B cell (primary cell): ENCODE results near the gene HDLBP. TPM values are rescaled to one million over a fixed set of nuclear protein-coding genes. Genes with fewer than 3 reads are reported as not detected.

Experiments
- ATAC-seq: fragments of 200-7000 bp; cut with Tn5 transposase; one replicate; pipeline ENCODE4 v1.10.0; 2021; ENCODE audit warnings: low read depth, mild to moderate bottlenecking, moderate number of reproducible peaks, moderate library complexity
- CTCF ChIA-PET: fragments of 350-600 bp; sonication (Branson Sonifier 250); formaldehyde crosslinking; loops from one replicate; lab custom pipeline; 2021; ENCODE audit warnings: antibody characterized with exemption, inconsistent platforms; lab: Charles Lee
- POLR2A ChIA-PET: fragments of 350-600 bp; sonication (Branson Sonifier 250); formaldehyde crosslinking; loops from one replicate; lab custom pipeline; 2021; ENCODE audit warnings: antibody characterized with exemption; lab: Charles Lee
- DNase-seq: peaks from one replicate; pipeline ENCODE4 v3.0.0; 2013
- H2AFZ ChIP-seq: 2 replicates; pipeline ENCODE4 v1.6.1; 2012; ENCODE audit warnings: mild to moderate bottlenecking, low read depth, low read length; ENCODE audit not compliant: insufficient read depth, poor library complexity, severe bottlenecking
- H3K27ac ChIP-seq, 2 donors: 1 replicate in 1 of 2; 2 replicates in 1 of 2; pipeline ENCODE4 v1.5.1; 2012 to 2013; ENCODE audit warnings: low read length in 2 of 2, mild to moderate bottlenecking in 2 of 2, moderate library complexity in 1 of 2
- H3K27me3 ChIP-seq, 4 experiments: fragments of 200-600 bp in 1 of 4; sonication (generic) in 1 of 4; replicated peaks in 1 of 4; 1 replicate in 2 of 4; 2 replicates in 2 of 4; pipeline versions ENCODE4 v1.6.1 to v1.7.0; 2013 to 2016; ENCODE audit warnings: low read length in 3 of 4, mild to moderate bottlenecking in 2 of 4, mixed read lengths in 1 of 4, moderate library complexity in 1 of 4; ENCODE audit not compliant: insufficient read depth in 4 of 4, control insufficient read depth in 3 of 4; ENCODE audit errors: control extremely low read depth in 1 of 4
- H3K36me3 ChIP-seq, 2 experiments: replicated peaks in 1 of 2; 1 replicate in 1 of 2; 2 replicates in 1 of 2; pipeline versions ENCODE4 v1.6.1 to v1.7.1; 2013; ENCODE audit warnings: low read length in 1 of 2; ENCODE audit not compliant: insufficient read depth in 2 of 2, control insufficient read depth in 1 of 2; ENCODE audit errors: control extremely low read depth in 1 of 2, extremely low read depth in 1 of 2
- H3K4me1 ChIP-seq, 2 donors: fragments of 200-600 bp in 1 of 2; sonication (generic) in 1 of 2; 1 replicate in 1 of 2; 2 replicates in 1 of 2; pipeline versions ENCODE4 v1.5.1 to v1.6.1; 2013 to 2017; ENCODE audit warnings: low read length in 2 of 2; ENCODE audit not compliant: control insufficient read depth in 2 of 2, insufficient read depth in 2 of 2
- H3K4me2 ChIP-seq: replicated peaks from 2 replicates; pipeline ENCODE3; 2012; ENCODE audit warnings: mild to moderate bottlenecking, low read depth, low read length; ENCODE audit not compliant: poor library complexity, severe bottlenecking
- H3K4me3 ChIP-seq, 5 experiments: fragments of 200-600 bp in 1 of 5; sonication (generic) in 1 of 5; 1 replicate in 3 of 5; 2 replicates in 2 of 5; pipeline versions ENCODE4 v1.5.1 to v1.7.0; 2011 to 2016; ENCODE audit warnings: low read length in 4 of 5, mild to moderate bottlenecking in 4 of 5, low read depth in 2 of 5, control low read depth in 1 of 5, moderate library complexity in 1 of 5; ENCODE audit not compliant: insufficient read depth in 1 of 5; ENCODE audit errors: control extremely low read depth in 1 of 5, extremely low read depth in 1 of 5
- H3K79me2 ChIP-seq: fragments of 200-600 bp; sonication (generic); one replicate; pipeline ENCODE4 v1.6.0; 2016; ENCODE audit warnings: low read length; ENCODE audit not compliant: control insufficient read depth, insufficient read depth
- H3K9ac ChIP-seq: fragments of 200-600 bp; sonication (generic); 2 replicates; pipeline ENCODE4 v1.6.1; 2017; ENCODE audit warnings: mild to moderate bottlenecking, low read length, moderate library complexity
- H3K9me3 ChIP-seq, 3 donors: one replicate each; pipeline versions ENCODE4 v1.6.1 to v1.7.1; 2013; ENCODE audit warnings: low read length in 2 of 3; ENCODE audit not compliant: control insufficient read depth in 2 of 3, insufficient read depth in 1 of 3; ENCODE audit errors: control extremely low read depth in 1 of 3
- H4K20me1 ChIP-seq: 2 replicates; pipeline ENCODE4 v1.6.0; 2012; ENCODE audit warnings: mild to moderate bottlenecking, low read length; ENCODE audit not compliant: insufficient read depth, control insufficient read depth, poor library complexity, severe bottlenecking
- H3K27ac Mint-ChIP-seq: one replicate; pipeline ENCODE4 v1.8.0; 2021; ENCODE audit warnings: mixed read lengths
- H3K27me3 Mint-ChIP-seq: one replicate; pipeline ENCODE4 v1.8.0; 2021; ENCODE audit warnings: mixed read lengths
- H3K4me1 Mint-ChIP-seq: one replicate; pipeline ENCODE4 v1.8.0; 2021; ENCODE audit warnings: mixed read lengths
- H3K4me3 Mint-ChIP-seq: one replicate; pipeline ENCODE4 v1.8.0; 2021; ENCODE audit warnings: mixed read lengths
- H3K9me3 Mint-ChIP-seq: one replicate; pipeline ENCODE4 v1.8.0; 2022; ENCODE audit warnings: mixed read lengths; ENCODE audit not compliant: insufficient read depth
- EZH2 ChIP-seq: IDR thresholded peaks from 2 replicates; pipeline ENCODE4 v1.6.1; 2012; ENCODE audit warnings: borderline replicate concordance, low read depth, mild to moderate bottlenecking, moderate library complexity, low read length; ENCODE audit not compliant: insufficient read depth, poor library complexity, severe bottlenecking
- WGBS: methylation state at CpG from one replicate; pipeline ENCODE4 v1.1.5; 2013; ENCODE audit warnings: missing lambda C conversion rate; ENCODE audit not compliant: insufficient coverage; 5-methylcytosine and 5-hydroxymethylcytosine counted together
- intact Hi-C: fragments of 100-400 bp; cut with micrococcal nuclease; formaldehyde crosslinking; loops from one replicate; pipeline ENCODE4 v1.10.0; 2022
- polyA plus RNA-seq: library from polyadenylated mRNA; depleted of rRNA; stranded (reverse); fragments of >200 nt; gene quantifications from 2 replicates; pipeline ENCODE4 v1.2.3, GENCODE V29; 2012
- total RNA-seq, 2 donors: library from RNA; stranded (reverse); fragments of 120-200 nt in 1 of 2; gene quantifications; 1 replicate in 1 of 2; 2 replicates in 1 of 2; pipeline versions ENCODE4 v1.2.3 to v1.2.4, GENCODE V29; 2013 to 2022
- TF ChIP-seq, protein P1 (sequence below): fragments of 200-600 bp; IDR thresholded peaks from one replicate; pipeline ENCODE4 v1.8.0; 2022; ENCODE audit warnings: antibody characterized with exemption, mild to moderate bottlenecking

Gene HDLBP
- total and polyA plus RNA-seq, 2 donors (not counting 1 experiment from before 2014, with no cell fraction given): 55.1 to 127 TPM

DNA sequence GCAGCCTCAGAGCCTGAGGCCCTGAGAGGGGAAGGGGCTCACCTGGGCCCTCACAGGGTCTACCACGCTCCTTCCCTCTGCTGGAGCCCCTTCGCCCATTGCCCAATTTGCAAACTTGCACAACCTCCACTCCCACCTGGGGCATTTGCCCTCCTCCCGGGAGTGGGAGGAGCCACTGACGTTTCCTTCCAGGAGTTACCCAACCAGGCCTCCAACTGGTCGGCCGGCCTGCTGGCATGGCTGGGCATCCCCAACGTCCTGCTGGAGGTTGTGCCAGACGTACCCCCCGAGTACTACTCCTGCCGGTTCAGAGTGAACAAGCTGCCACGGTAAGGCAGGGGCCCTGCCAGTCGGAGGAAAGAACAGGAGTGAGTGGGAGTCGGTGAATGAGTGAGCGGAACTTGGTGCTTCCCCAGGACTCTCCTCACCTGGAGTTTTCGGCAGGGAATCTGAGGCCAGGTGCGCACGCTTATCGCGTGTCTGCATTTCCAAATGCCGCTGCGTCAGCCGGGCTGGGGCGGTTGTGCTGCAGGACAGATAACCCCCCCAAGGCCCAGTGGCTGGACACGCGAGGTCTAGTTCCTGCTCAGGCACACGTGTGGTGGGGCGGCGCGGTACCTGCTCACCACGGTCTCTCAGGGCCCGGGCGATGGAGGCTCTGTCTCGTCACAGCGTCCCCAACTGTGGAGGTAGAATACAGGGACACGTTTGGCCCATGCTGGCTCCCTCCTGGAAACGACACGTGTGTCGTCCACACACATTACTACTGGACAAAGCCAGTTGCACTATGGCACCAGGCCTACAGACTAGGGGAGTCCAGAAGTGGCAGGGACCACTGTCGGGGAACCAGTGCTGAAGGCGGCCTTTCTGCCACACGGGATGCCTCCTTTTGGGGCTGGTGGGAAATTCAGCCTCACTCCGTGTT is 115.3 kb downstream of the HDLBP start:
- no peak overlapping the region for H3K27ac Mint-ChIP-seq
- POLR2A ChIA-PET: no interaction called here
- H3K79me2 ChIP-seq: no peaks in the 10 kb centered on the region
- H3K9me3 Mint-ChIP-seq: no peaks in the 10 kb centered on the region
- H3K4me2 ChIP-seq: no peak overlapping the region
- H2AFZ ChIP-seq: no peak overlapping the region
- H3K27ac ChIP-seq: no peak overlapping the region
- no peak overlapping the region for H3K4me3 Mint-ChIP-seq
- no peaks in the 10 kb centered on the region for H3K4me1 ChIP-seq
- no peak overlapping the region for H3K4me3 ChIP-seq
- H3K36me3 ChIP-seq: no peaks in the 10 kb centered on the region
- CTCF ChIA-PET: no interaction called here
- TF ChIP-seq EZH2: no peak
- TF ChIP-seq, protein P1, sequence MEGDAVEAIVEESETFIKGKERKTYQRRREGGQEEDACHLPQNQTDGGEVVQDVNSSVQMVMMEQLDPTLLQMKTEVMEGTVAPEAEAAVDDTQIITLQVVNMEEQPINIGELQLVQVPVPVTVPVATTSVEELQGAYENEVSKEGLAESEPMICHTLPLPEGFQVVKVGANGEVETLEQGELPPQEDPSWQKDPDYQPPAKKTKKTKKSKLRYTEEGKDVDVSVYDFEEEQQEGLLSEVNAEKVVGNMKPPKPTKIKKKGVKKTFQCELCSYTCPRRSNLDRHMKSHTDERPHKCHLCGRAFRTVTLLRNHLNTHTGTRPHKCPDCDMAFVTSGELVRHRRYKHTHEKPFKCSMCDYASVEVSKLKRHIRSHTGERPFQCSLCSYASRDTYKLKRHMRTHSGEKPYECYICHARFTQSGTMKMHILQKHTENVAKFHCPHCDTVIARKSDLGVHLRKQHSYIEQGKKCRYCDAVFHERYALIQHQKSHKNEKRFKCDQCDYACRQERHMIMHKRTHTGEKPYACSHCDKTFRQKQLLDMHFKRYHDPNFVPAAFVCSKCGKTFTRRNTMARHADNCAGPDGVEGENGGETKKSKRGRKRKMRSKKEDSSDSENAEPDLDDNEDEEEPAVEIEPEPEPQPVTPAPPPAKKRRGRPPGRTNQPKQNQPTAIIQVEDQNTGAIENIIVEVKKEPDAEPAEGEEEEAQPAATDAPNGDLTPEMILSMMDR: no peak
- no peak overlapping the region for H3K9ac ChIP-seq
- no peak for ATAC-seq
- no peaks in the 10 kb centered on the region for H3K27me3 Mint-ChIP-seq
- H3K9me3 ChIP-seq: no peaks in the 10 kb centered on the region
- no peaks in the 10 kb centered on the region for H3K4me1 Mint-ChIP-seq
- 91% methylated on average over 39 of the region's 42 CpGs for WGBS
- intact Hi-C loops: no loop called here
- DNase-seq: no peak
- H4K20me1 ChIP-seq: no peaks in the 10 kb centered on the region
- no peaks in the 10 kb centered on the region for H3K27me3 ChIP-seq

DNA sequence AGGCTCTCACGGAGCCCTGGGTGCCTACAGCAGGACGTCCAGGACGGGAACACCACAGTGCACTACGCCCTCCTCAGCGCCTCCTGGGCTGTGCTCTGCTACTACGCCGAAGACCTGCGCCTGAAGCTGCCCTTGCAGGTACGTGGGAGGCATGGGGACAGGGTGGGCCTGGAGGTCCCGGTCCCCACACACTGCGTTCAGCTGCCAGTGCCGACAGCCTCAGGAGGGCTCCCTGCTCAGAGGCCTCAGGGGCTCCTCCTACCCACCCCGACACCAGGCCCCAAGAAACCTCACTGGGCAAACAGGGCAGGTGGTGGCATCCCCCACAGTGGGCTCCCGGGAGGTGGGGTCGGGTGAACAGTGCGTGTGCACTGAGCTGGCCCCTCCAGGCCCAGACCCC is 116.2 kb downstream of the HDLBP start:
- H3K27ac ChIP-seq: no peak overlapping the region
- 92% methylated on average over 16 of the region's 16 CpGs for WGBS
- ATAC-seq: no peak
- no peaks in the 10 kb centered on the region for H3K4me1 Mint-ChIP-seq
- no peak for DNase-seq
- H3K36me3 ChIP-seq: no peaks in the 10 kb centered on the region
- H3K4me1 ChIP-seq: no peaks in the 10 kb centered on the region
- no peaks in the 10 kb centered on the region for H4K20me1 ChIP-seq
- H3K27me3 ChIP-seq: no peaks in the 10 kb centered on the region
- H3K79me2 ChIP-seq: no peaks in the 10 kb centered on the region
- H3K4me3 Mint-ChIP-seq: no peak overlapping the region
- no peak overlapping the region for H3K4me3 ChIP-seq
- no peaks in the 10 kb centered on the region for H3K9me3 ChIP-seq
- H3K9me3 Mint-ChIP-seq: no peaks in the 10 kb centered on the region
- POLR2A ChIA-PET: no interaction called here
- no peak for TF ChIP-seq EZH2
- TF ChIP-seq, protein P1: no peak
- H3K9ac ChIP-seq: no peak overlapping the region
- H2AFZ ChIP-seq: no peak overlapping the region
- H3K4me2 ChIP-seq: no peak overlapping the region
- no peaks in the 10 kb centered on the region for H3K27me3 Mint-ChIP-seq
- no peak overlapping the region for H3K27ac Mint-ChIP-seq
- intact Hi-C loops: no loop called here
- CTCF ChIA-PET: no interaction called here
